ENCODE data around the gene TIAM1. TPM values are rescaled to one million over a fixed set of nuclear protein-coding genes. Genes with fewer than 3 reads are reported as not detected.

TIAM1 gene
- total RNA-seq, 4 donors from 2014 or later: 6.5 to 36.4 (median 13.0) TPM

GRCh38 chr21:31354604-31355443, 10.8 kb upstream of the TIAM1 start:
- no peak for TF ChIP-seq CTCF (IDR thresholded peaks at IDR 0.05)
- DNase-seq (ENCODE audit: low spot score) (no peak), ATAC-seq (ENCODE audit: low FRiP score) (peak; percentile 91)

DNA sequence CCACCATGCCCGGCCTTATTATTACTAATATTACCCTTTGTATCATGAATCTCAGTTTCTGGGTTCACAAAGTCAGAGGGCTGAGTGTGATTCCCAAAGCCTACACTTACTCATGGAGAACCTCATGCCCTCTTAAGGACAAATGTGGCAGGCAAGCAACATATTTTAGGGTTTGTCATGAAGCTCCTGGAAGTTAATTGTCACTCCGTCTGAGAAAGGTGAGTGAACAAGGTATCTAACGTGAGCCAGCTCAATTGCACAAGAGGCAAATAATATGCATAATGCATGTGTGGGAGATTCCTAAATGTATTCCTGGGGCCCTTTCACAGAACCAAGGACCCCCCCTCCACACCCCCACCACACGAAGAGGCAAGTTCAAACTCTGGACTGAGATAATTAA, 10.1 kb upstream of the TIAM1 start:
- DNase-seq (ENCODE audit: low spot score): no peak
- peak; percentile 19 for ATAC-seq (ENCODE audit: low FRiP score)
- TF ChIP-seq CTCF (IDR thresholded peaks at IDR 0.05): no peak

DNA sequence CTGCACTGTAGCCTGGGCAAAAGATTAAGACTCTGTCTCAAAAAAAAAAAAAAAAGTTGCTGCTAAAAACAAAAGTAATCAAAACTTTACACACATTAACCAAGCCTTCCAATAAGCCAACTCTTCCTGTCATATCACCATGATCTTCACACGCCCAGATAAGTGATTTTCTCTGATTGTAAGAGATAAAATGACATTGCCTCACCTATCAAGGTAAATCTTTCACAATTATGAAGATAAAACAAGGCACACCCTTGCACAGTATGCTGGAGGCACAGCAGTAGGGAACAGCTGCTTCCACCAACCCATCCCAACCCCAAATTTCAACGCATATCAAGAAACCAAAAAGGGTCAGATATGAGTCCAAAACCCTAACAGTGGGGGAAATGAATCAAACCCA, 8.8 kb upstream of the TIAM1 start:
- no peak for ATAC-seq (ENCODE audit: low FRiP score)
- DNase-seq (ENCODE audit: low spot score): no peak
- TF ChIP-seq CTCF (IDR thresholded peaks at IDR 0.05): no peak

- TF ChIP-seq CTCF (IDR thresholded peaks at IDR 0.05): no peak
- ATAC-seq (ENCODE audit: low FRiP score): no peak
- no peak for DNase-seq (ENCODE audit: low spot score)
Observed at GRCh38 chr21:31351960-31352359, 7.9 kb upstream of the TIAM1 start.

- TF ChIP-seq CTCF (IDR thresholded peaks at IDR 0.05): no peak
- DNase-seq (ENCODE audit: low spot score) (no peak), ATAC-seq (ENCODE audit: low FRiP score) (no peak)
Observed at GRCh38 chr21:31351438-31351837, 7.4 kb upstream of the TIAM1 start.

DNA sequence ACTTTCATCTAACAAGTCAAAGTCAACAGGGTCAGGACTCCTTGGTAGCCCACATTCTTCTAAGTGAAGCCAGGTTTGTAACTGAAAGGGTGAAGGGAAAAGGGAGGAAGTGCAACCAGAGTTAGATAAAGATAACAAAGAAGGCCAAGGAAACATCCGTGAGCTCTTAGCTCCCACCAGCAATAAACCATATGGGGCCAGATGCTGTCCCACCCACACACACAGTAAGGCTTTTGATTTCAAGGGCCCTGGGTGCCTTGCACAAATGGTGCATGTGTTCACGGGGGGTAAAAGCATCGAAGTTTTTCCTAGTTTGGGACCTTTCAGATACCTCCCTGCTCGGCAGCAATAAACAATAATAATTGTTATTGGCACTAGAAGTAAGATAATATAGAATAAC, 5.1 kb upstream of the TIAM1 start:
- no peak for TF ChIP-seq CTCF (IDR thresholded peaks at IDR 0.05)
- no peak for DNase-seq (ENCODE audit: low spot score)
- ATAC-seq (ENCODE audit: low FRiP score): no peak

DNA sequence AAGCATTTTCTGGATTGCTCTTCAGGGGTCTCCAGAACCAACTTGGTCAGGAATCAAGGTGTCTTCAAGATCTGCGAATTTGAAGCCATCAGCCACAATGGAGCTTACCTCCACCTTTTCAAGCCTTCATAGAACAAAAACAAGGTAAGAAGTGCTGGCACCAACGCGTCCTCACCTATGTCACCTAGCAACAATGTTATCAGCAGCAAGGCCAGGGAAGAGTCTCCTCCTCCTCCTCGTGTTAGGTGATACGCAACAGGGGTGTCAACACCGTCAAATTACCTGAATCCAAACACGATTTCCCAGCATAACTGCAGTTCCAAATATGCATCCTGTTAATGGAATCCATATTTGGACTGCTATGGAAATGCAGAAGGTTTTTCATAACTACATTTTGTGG, 4.1 kb upstream of the TIAM1 start:
- ATAC-seq (ENCODE audit: low FRiP score) (no peak), DNase-seq (ENCODE audit: low spot score) (no peak)
- no peak for TF ChIP-seq CTCF (IDR thresholded peaks at IDR 0.05)
